MM.1S (cell line): ENCODE data around the gene GNAQ.

Source experiments
- DNase-seq: peaks from one replicate; pipeline ENCODE4 v3.0.0-alpha.2; 2015
- H2AFZ ChIP-seq: fragments of 300-600 bp; sonication (generic); 2 replicates; pipeline ENCODE4 v1.6.0; 2016; ENCODE audit warnings: antibody characterized with exemption, low read length
- H3F3A ChIP-seq: fragments of 300-600 bp; sonication (generic); 2 replicates; pipeline ENCODE4 v1.6.1; 2016; ENCODE audit warnings: mild to moderate bottlenecking, antibody characterized with exemption, low read length, moderate library complexity, mixed read lengths; ENCODE audit not compliant: insufficient read depth
- H3K27ac ChIP-seq: fragments of 300-600 bp; sonication (generic); 2 replicates; pipeline ENCODE4 v1.5.1; 2016; ENCODE audit warnings: mild to moderate bottlenecking, low read length
- H3K27me3 ChIP-seq: fragments of 300-600 bp; sonication (generic); replicated peaks from 2 replicates; pipeline ENCODE4 v1.6.0; 2016; ENCODE audit warnings: low read length; ENCODE audit not compliant: insufficient read depth
- H3K36me3 ChIP-seq: fragments of 300-600 bp; sonication (generic); replicated peaks from 2 replicates; pipeline ENCODE4 v1.6.1; 2016; ENCODE audit warnings: mild to moderate bottlenecking, low read length, mixed read lengths; ENCODE audit not compliant: insufficient read depth
- H3K4me1 ChIP-seq: fragments of 300-600 bp; sonication (generic); 2 replicates; pipeline ENCODE4 v1.6.1; 2016; ENCODE audit warnings: low read length, mixed read lengths
- H3K4me2 ChIP-seq: fragments of 300-600 bp; sonication (generic); 2 replicates; pipeline ENCODE4 v1.6.0; 2016; ENCODE audit warnings: low read depth, low read length
- H3K4me3 ChIP-seq: fragments of 300-600 bp; sonication (generic); 2 replicates; pipeline ENCODE4 v1.5.1; 2016; ENCODE audit warnings: low read length, mixed read lengths
- H3K79me2 ChIP-seq: fragments of 300-600 bp; sonication (generic); 2 replicates; pipeline ENCODE4 v1.6.1; 2016; ENCODE audit warnings: mixed run types, low read length, mixed read lengths
- H3K9ac ChIP-seq: fragments of 300-600 bp; sonication (generic); 2 replicates; pipeline ENCODE4 v1.6.1; 2016; ENCODE audit warnings: low read length, mixed read lengths
- H3K9me2 ChIP-seq: fragments of 300-600 bp; sonication (generic); replicated peaks from 2 replicates; pipeline ENCODE4 v1.6.1; 2016; ENCODE audit warnings: mild to moderate bottlenecking, low read length, mixed read lengths; ENCODE audit not compliant: insufficient read depth
- H3K9me3 ChIP-seq: fragments of 300-600 bp; sonication (generic); replicated peaks from 2 replicates; pipeline ENCODE4 v1.6.1; 2016; ENCODE audit warnings: mild to moderate bottlenecking, low read length, mixed read lengths; ENCODE audit not compliant: insufficient read depth
- H4K20me1 ChIP-seq: fragments of 300-600 bp; sonication (generic); 2 replicates; pipeline ENCODE4 v1.6.1; 2016; ENCODE audit warnings: mild to moderate bottlenecking, low read length, moderate library complexity, mixed read lengths; ENCODE audit not compliant: insufficient read depth
- CTCF ChIP-seq: fragments of 300-600 bp; sonication (generic); IDR thresholded peaks from 2 replicates; pipeline ENCODE4 v1.5.1; 2016; ENCODE audit warnings: antibody characterized with exemption, low read length, mixed read lengths
- EZH2 ChIP-seq: fragments of 300-600 bp; sonication (generic); optimal IDR thresholded peaks from 2 replicates; pipeline ENCODE3; 2017; ENCODE audit warnings: low read depth, mild to moderate bottlenecking, antibody characterized with exemption, low read length, mixed read lengths
- EZH2phosphoT487 ChIP-seq: fragments of 300-600 bp; sonication (generic); IDR thresholded peaks from 2 replicates; pipeline ENCODE4 v1.6.1; 2018; ENCODE audit warnings: antibody characterized with exemption, low read length

GNAQ gene

DNA sequence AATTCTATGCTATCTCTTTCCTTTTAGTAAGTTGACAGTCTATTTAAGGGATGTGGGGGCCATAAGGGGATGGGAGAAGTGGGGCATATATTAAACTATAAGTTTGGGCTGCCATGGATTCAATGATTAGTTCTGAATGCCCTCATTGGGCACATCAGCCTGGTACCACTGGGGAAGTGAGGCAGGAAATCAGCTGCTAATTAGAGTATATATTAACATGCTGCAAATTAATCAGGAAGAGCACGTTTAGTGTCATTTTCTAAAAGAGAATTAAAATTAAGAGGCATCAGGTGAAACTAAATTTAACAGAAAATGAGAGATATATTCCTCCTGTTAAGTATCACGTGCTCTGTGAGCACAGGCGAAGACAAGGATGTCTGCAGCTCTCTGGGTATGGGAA lies 260.4 kb downstream of the GNAQ start:
- H3K27ac ChIP-seq, result no peak overlapping the region
- no peak overlapping the region for H2AFZ ChIP-seq
- no peaks in the 10 kb centered on the region for H3K9me2 ChIP-seq
- no peaks in the 10 kb centered on the region for H3K79me2 ChIP-seq
- no peak for DNase-seq
- no peaks in the 10 kb centered on the region for H3K9me3 ChIP-seq
- H3K4me2 ChIP-seq, result no peak overlapping the region
- no peaks in the 10 kb centered on the region for H3K4me1 ChIP-seq
- H3K27me3 ChIP-seq, result no peaks in the 10 kb centered on the region
- H3F3A ChIP-seq, result no peaks in the 10 kb centered on the region
- no peaks in the 10 kb centered on the region for H4K20me1 ChIP-seq
- no peak overlapping the region for H3K9ac ChIP-seq
- no peak overlapping the region for H3K4me3 ChIP-seq
- TF ChIP-seq EZH2phosphoT487 (no peak), EZH2 (no peak), CTCF (no peak)
- no peaks in the 10 kb centered on the region for H3K36me3 ChIP-seq

DNA sequence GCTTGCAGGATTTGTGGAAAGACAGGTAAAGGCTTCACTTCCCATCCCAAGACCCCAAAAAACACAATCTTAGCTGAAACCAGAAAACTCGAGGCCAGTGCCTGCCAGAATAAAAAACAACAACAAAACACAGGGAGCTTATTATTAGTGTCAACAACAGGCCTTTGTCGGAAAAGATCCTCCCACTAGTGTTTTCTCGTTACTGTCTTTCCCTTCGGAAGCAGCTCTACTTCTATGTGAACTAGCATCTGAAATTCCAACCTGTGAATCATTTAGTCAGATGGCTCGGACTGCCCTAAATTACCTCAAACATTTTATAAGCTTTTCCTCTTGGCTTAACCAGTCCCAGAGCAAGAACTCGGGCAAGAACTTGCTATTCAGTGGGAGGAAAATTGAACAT lies 261.3 kb downstream of the GNAQ start:
- no peak for TF ChIP-seq CTCF
- TF ChIP-seq EZH2phosphoT487, result no peak
- TF ChIP-seq EZH2, result no peak
- no peaks in the 10 kb centered on the region for H3F3A ChIP-seq
- H4K20me1 ChIP-seq, result no peaks in the 10 kb centered on the region
- no peaks in the 10 kb centered on the region for H3K36me3 ChIP-seq
- H3K79me2 ChIP-seq, result no peaks in the 10 kb centered on the region
- DNase-seq, result no peak
- no peak overlapping the region for H3K4me3 ChIP-seq
- no peaks in the 10 kb centered on the region for H3K9me2 ChIP-seq
- H3K27me3 ChIP-seq, result no peaks in the 10 kb centered on the region
- no peaks in the 10 kb centered on the region for H3K9me3 ChIP-seq
- H3K27ac ChIP-seq, result no peak overlapping the region
- H2AFZ ChIP-seq, result no peak overlapping the region
- H3K4me2 ChIP-seq, result no peak overlapping the region
- H3K4me1 ChIP-seq, result no peaks in the 10 kb centered on the region
- no peak overlapping the region for H3K9ac ChIP-seq

GRCh38 chr9:77769246-77769645 lies 262.4 kb downstream of the GNAQ start:
- Histone ChIP-seq H3F3A (no peaks in the 10 kb centered on the region), H2AFZ (no peak overlapping the region), H3K36me3 (no peaks in the 10 kb centered on the region), H3K9me3 (no peaks in the 10 kb centered on the region), H3K9me2 (no peaks in the 10 kb centered on the region), H3K4me2 (no peak overlapping the region), H4K20me1 (no peaks in the 10 kb centered on the region), H3K79me2 (no peaks in the 10 kb centered on the region), H3K9ac (no peak overlapping the region), H3K4me1 (no peaks in the 10 kb centered on the region), H3K4me3 (no peak overlapping the region), H3K27ac (no peak overlapping the region), H3K27me3 (no peaks in the 10 kb centered on the region)
- DNase-seq, result no peak
- TF ChIP-seq CTCF (no peak), EZH2 (no peak)
